ENCODE results near the gene ZNFX1. TPM values are rescaled to one million over a fixed set of nuclear protein-coding genes. Genes with fewer than 3 reads are reported as not detected.

The ZNFX1 gene
- total RNA-seq, 1 donor: 61.5 TPM

- no peak for TF ChIP-seq CTCF (IDR thresholded peaks at IDR 0.05; ENCODE audit: extremely low read depth, low read depth, low read length)
- no peaks in the 10 kb centered on the region for H4K20me1 ChIP-seq (ENCODE audit: insufficient read depth, low read length)
- no peaks in the 10 kb centered on the region for H3K79me2 ChIP-seq (ENCODE audit: insufficient read depth, low read length)
- no peak for DNase-seq (ENCODE audit: insufficient read length, low spot score, missing footprints)
- no peaks in the 10 kb centered on the region for H3K27me3 ChIP-seq (ENCODE audit: insufficient read depth, low read length)
- H3K27ac ChIP-seq (ENCODE audit: low read depth, low read length): no peak overlapping the region
- H3K4me1 ChIP-seq (ENCODE audit: insufficient read depth, low read length): no peaks in the 10 kb centered on the region
- no peak overlapping the region for H3K4me3 ChIP-seq (ENCODE audit: insufficient read depth, low read length)
- no peak overlapping the region for H3K4me2 ChIP-seq (ENCODE audit: insufficient read depth, low read length)
- no peak overlapping the region for H2AFZ ChIP-seq (ENCODE audit: low read length)
- H3K9me3 ChIP-seq (ENCODE audit: low read depth, low read length): no peaks in the 10 kb centered on the region
- H3K36me3 ChIP-seq (ENCODE audit: insufficient read depth, low read length): peaks cover 80% of the 10 kb centered on the region
Measured at GRCh38 chr20:49234831-49235230, 43.0 kb downstream of the ZNFX1 start.

- no peak for DNase-seq (ENCODE audit: insufficient read length, low spot score, missing footprints)
- Histone ChIP-seq H4K20me1 (ENCODE audit: insufficient read depth, low read length) (no peaks in the 10 kb centered on the region), H3K4me3 (ENCODE audit: insufficient read depth, low read length) (no peak overlapping the region), H2AFZ (ENCODE audit: low read length) (no peak overlapping the region), H3K79me2 (ENCODE audit: insufficient read depth, low read length) (no peaks in the 10 kb centered on the region), H3K27me3 (ENCODE audit: insufficient read depth, low read length) (no peaks in the 10 kb centered on the region), H3K4me2 (ENCODE audit: insufficient read depth, low read length) (no peak overlapping the region), H3K27ac (ENCODE audit: low read depth, low read length) (no peak overlapping the region), H3K36me3 (ENCODE audit: insufficient read depth, low read length) (peaks cover 81% of the 10 kb centered on the region), H3K4me1 (ENCODE audit: insufficient read depth, low read length) (no peaks in the 10 kb centered on the region), H3K9me3 (ENCODE audit: low read depth, low read length) (no peaks in the 10 kb centered on the region)
- TF ChIP-seq CTCF (IDR thresholded peaks at IDR 0.05; ENCODE audit: extremely low read depth, low read depth, low read length): no peak
Measured at GRCh38 chr20:49233226-49233625, 44.6 kb downstream of the ZNFX1 start.

- Histone ChIP-seq H3K36me3 (ENCODE audit: insufficient read depth, low read length) (peaks cover 76% of the 10 kb centered on the region), H3K27ac (ENCODE audit: low read depth, low read length) (no peak overlapping the region), H3K4me2 (ENCODE audit: insufficient read depth, low read length) (no peak overlapping the region), H3K4me1 (ENCODE audit: insufficient read depth, low read length) (no peaks in the 10 kb centered on the region), H3K4me3 (ENCODE audit: insufficient read depth, low read length) (no peak overlapping the region), H3K9me3 (ENCODE audit: low read depth, low read length) (no peaks in the 10 kb centered on the region), H3K27me3 (ENCODE audit: insufficient read depth, low read length) (no peaks in the 10 kb centered on the region), H4K20me1 (ENCODE audit: insufficient read depth, low read length) (no peaks in the 10 kb centered on the region), H3K79me2 (ENCODE audit: insufficient read depth, low read length) (no peaks in the 10 kb centered on the region), H2AFZ (ENCODE audit: low read length) (no peak overlapping the region)
- no peak for TF ChIP-seq CTCF (IDR thresholded peaks at IDR 0.05; ENCODE audit: extremely low read depth, low read depth, low read length)
- no peak for DNase-seq (ENCODE audit: insufficient read length, low spot score, missing footprints)
Measured at GRCh38 chr20:49231471-49231870, 46.4 kb downstream of the ZNFX1 start.

- Histone ChIP-seq H3K4me1 (ENCODE audit: insufficient read depth, low read length) (no peaks in the 10 kb centered on the region), H3K9me3 (ENCODE audit: low read depth, low read length) (no peaks in the 10 kb centered on the region), H2AFZ (ENCODE audit: low read length) (no peak overlapping the region), H3K79me2 (ENCODE audit: insufficient read depth, low read length) (no peaks in the 10 kb centered on the region), H3K27me3 (ENCODE audit: insufficient read depth, low read length) (no peaks in the 10 kb centered on the region), H3K4me3 (ENCODE audit: insufficient read depth, low read length) (no peak overlapping the region), H3K4me2 (ENCODE audit: insufficient read depth, low read length) (no peak overlapping the region), H4K20me1 (ENCODE audit: insufficient read depth, low read length) (no peaks in the 10 kb centered on the region), H3K36me3 (ENCODE audit: insufficient read depth, low read length) (peaks cover 78% of the 10 kb centered on the region), H3K27ac (ENCODE audit: low read depth, low read length) (no peak overlapping the region)
- DNase-seq (ENCODE audit: insufficient read length, low spot score, missing footprints): no peak
- TF ChIP-seq CTCF (IDR thresholded peaks at IDR 0.05; ENCODE audit: extremely low read depth, low read depth, low read length): no peak
Measured at GRCh38 chr20:49230561-49231133, 47.2 kb downstream of the ZNFX1 start.
